C1 segment of cervical spinal cord (tissue), 14 donors: ENCODE measurements around the gene ZNF556.
"Not testable (repeated sequence)": the region's sequence is repeated elsewhere in the genome, so short reads cannot be mapped to it uniquely, and the experiment has no call there.

Experiments
- DNase-seq, 14 donors: peaks; one replicate each; lab custom pipeline; 2025; lab: John Stamatoyannopoulos, UW

Gene ZNF556

DNA sequence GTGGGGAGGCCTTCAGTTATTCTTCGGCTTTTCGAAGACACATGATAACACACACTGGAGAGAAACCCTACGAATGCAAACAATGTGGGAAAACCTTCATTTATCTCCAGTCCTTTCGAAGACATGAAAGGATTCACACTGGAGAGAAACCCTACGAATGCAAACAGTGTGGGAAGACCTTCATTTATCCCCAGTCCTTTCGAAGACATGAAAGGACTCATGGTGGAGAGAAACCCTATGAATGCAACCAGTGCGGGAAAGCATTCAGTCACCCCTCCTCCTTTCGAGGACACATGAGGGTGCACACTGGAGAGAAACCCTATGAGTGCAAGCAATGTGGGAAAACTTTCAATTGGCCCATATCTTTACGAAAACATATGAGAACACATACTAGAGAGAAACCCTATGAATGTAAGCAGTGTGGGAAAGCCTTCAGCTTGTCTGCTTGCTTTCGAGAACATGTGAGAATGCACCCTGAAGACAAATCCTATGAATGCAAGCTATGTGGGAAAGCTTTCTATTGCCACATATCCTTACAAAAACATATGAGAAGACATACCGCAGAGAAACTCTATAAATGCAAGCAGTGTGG is 14.0 kb upstream of the ZNF556 start:
- no peak for DNase-seq

DNA sequence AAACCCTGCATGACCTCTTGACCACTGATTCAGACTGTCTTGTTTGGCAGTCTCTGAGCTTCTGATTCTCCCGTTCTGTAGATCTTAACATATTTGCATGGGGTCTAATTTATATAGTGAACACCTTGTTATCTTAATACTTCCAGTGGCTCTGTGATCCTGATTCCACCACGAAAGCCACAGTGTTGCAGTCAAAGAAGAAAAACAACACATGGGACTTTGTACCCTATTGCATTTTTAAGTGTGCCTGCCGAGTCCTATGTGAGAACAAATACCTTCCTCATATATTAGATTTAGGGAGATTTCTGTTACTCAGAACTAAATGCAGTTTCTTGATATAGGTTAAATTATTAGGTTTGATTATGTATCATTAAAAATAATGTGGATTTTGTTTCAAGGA is 12.3 kb upstream of the ZNF556 start:
- DNase-seq: no peak

DNA sequence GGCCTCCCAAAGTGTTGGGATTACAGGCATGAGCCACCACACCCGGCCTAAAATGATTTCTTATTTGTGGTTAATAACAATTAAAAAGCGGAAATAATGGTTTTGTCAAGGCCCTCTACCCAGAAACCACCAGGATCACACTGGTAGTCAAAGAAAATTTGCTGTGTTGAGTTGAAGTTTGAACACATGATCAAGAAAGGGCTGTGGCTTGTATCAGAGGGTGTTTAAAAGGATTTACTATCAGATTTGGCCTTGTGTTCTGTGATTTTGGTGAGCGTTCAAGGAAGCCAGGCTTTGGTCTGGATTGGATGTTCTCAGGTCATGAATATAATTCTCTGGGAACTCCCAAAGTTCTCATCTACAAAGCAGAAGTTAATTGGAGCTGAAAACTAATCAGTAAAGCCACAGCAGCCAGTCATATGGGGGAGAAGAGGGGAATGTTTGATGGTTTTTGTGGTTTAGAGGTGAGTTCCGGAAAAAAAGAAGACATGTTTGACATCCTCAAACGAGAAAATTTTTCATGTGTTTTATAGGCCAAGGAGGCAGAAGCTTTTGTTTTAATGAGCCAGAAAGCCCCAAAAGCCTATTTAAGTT is 10.6 kb upstream of the ZNF556 start:
- DNase-seq: no peak

DNA sequence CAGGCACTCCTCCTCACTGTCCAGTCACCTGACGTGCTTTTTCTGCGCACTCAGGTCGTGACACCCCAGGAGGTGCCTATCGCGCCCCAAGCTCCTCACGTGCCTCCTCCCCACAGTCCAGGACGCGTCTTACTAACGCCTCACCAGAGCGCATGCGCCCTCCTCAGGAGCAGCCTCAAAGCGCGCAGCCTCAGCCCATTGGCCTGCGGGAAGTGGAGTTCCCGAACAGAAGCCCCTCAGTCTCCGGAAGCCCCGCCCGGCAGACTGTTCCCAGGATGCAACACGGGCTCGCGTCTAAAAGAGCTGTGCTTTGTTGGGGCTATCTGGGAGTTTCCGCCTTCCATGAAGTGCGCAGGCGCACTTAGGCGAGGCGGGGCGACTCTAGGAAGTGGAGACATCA is 8.3 kb upstream of the ZNF556 start:
- no peak for DNase-seq

DNA sequence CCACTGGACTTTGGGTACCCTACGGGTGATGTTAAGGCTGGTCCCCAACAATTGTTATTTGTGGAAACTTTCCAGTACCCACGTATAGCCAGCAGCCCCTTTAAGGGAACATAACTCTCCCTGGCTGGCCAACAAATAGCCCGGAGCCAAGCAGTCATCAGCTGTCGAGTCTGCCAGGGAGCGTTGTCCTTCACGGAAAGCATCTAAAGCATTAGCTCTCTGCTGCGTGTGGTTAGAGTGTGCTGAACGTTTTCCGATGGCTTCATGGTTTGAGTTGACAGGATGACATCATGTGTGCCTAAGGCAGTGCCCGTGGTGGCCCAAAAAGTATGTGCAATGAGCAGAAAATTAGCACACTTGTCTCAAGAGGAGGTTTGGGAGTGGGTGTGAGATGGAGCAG is 3.3 kb upstream of the ZNF556 start:
- DNase-seq: no peak

DNA sequence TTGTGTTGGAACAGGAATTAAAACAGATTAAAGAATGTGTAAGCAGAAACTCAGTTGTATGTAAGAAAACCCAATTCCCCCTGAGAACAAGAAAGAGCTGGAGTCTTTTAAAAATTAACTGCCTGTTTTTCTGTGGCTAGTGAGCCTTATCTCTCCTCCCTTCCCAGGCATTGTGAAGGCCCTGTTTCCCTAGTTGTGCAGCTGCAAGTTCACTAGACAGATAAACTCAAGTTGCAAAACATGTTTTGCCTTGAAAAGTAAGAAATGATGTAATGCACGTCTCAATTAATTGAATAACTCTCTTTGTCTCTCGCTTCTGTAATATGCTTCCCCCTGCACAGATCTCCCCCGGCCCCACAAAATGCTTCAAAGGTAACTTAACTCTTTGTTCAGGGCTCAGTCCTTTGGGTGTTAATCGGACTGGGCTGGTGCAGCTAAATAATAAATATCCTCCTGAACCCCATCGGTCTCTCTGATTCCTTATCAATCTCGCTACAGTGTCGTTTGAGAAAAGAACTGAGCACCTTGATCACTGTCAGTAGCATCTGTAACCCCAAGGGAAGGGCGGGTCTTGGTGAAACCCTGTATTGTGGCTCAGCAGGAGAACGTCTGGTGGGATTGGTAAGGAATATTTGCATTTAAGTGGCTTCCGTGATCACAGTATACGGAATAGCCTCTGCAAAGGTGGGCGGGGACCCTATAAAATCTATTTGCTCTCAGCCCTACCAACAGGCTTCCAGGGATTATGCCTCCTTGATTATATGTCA is 1.6 kb upstream of the ZNF556 start:
- no peak for DNase-seq

DNA sequence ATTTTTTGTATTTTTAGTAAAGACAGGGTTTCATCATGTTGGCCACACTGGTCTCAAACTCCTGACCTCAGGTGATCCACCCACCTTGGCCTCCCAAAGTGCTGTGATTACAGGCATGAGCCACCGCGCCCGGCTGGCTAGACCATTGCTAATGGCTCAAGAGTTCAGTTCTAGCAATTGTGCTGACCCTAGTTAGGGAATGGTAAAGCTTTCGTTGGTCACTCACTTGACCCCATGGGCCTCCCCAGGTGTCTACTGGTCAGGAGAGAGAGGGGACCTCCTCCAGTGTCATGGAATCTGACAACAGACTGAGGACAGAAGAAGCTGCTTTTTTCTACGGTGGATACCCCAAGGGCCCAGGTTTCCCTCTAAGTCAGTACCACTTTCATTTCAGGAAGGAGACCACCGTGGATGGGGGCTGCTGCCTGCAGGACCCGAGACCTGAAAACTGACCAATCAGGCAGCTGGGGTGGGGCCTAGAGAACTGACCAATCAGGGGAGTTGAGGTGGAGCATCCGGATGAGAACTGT is 575 bp upstream of the ZNF556 start:
- DNase-seq: no peak

DNA sequence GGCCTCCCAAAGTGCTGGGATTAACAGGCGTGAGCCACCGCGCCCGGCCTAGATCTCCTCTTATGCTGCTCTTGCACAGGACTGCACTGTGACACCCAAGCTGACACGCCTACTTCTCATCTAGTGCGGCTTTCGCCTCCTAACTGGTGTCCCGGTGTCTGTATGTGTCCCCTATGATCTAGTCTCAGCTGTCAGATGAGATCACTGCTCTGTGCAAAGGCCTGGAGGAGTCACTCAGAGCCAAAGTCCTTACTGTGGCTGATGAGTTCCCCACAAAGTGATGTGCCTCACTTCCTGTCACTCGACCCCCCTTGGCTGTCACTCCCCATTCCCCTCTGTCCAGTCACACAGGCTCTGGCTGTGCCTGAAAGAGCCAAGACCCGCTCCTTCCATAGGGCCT is 2.5 kb downstream of the ZNF556 start:
- no peak for DNase-seq

DNA sequence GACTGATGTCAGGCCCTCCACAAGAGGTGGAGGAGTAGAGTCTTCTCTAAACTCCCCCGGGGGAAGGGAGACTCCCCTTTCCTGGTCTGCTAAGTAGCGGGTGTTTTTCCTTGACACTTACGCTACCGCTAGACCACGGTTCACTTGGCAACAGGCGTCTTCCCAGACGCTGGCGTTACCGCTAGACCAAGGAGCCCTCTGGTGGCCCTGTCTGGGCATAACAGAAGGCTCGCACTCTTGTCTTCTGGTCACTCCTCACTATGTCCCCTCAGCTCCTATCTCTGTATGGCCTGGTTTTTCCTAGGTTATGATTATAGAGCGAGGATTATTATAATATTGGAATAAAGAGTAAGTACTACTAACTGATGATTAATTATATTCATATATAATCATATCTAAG is 5.0 kb downstream of the ZNF556 start:
- DNase-seq: peak in 2 of 14 donors; percentile 2 to 49

DNA sequence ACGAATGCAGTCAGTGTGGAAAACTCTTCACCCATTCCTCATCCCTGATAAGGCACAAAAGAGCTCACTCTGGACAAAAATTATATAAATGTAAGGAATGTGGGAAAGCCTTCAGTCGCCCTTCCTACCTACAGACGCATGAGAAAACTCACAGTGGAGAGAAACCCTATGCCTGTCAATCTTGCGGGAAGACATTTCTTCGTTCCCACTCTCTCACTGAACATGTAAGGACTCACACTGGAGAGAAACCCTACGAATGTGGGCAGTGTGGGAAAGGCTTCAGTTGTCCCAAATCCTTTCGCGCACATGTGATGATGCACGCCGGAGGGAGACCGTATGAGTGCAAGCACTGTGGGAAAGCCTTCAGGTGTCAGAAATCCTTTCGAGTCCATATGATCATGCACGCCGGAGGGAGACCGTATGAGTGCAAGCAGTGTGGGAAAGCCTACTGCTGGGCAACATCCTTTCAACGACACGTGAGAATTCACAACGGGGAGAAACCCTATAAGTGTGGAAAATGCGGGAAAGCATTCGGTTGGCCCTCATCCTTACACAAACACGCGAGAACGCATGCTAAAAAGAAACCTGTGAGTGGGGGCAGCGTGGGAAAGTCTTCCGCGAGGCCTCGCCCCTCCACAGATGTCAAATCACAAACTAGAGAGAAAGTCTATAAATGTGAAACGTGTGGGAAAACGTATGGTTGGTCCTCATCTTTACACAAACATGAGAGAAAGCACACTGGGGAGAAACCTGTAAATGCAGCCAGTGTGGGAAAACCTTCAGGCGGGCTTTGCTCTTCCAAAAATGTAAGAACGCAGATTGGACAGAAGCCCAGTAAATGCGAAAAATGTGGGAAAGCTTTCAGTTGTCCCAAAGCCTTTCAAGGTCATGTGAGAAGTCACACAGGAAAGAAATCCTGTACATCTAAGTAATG is 10.5 kb downstream of the ZNF556 start:
- DNase-seq: no peak

DNA sequence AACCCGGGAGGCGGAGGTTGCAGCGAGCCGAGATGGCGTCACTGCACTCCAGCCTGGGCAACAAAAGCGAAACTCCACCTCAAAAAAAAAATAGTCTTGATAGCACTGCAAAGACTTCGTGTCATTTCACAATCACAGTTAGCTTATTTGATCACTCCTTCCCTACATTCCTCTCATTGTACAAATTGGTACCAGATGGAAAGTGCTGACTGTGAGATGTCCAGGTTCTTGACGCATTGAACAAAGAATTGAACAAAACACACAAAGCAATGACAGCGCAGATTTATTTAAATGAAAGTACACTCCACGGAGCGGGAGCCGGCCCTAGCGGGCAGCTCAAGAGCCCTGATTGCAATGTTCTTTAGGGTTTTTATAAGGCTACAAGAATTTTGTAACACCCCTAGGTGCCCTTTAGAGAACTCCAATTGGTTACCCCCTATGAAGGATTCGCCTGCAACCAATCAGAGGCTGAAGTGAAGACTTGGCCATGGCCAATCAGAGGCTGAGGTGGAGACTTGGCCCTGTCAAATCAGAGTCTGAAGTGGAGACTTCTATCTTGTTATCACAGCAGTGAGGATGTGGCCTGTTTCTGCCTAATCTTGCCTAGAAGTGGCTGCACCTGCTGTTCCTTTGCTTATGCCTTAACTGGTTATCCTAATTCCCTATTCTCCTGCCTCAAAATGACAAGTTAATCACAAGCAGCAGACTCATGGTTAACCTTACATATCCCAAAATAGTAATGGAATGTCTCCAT is 16.7 kb downstream of the ZNF556 start:
- no peak for DNase-seq

DNA sequence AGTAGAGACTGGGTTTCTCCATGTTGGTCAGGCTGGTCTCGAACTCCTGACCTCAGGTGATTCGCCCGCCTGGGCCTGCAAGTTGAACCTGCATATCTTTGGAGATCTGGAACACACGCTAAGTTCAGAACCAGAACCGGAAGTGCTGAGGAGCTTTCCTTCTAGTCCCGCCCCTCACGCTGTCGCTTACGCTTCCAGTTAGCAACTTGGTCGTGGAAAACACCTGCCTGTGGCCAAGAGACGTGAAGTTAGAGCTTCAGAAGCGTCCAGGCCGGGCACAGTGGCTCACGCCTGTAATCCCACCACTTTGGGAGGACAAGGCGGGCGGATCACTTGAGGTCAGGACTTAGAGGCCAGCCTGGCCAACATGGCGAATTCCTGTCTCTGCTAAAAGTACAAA is 18.6 kb downstream of the ZNF556 start:
- no peak for DNase-seq

DNA sequence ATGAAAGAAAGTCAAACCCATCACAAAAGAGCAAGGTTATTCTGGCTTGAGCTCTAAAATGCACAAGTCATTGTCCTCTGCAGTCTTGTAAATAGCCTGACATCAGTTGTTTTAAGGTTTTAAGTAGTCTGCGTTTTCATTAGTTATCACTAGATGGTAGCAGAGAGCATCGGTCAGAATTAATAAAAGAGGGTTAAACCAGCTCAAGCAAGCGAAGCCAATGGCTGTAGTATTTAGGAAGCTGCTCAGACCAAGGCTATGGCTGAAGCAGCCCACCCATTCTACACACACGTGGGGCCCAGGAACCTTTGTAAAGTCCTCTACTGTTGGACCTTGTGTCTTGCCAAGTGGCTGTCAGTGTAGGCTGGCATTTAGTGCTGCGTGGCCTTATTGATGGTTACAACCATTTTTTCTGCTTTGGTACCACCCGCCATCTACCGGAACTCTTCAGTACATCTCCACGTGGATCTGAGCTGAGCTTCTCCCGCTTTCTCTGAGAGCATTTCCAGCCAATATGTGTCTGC is 20.3 kb downstream of the ZNF556 start:
- peak in 12 of 14 donors; percentile 5 to 76 (median 20) for DNase-seq

DNA sequence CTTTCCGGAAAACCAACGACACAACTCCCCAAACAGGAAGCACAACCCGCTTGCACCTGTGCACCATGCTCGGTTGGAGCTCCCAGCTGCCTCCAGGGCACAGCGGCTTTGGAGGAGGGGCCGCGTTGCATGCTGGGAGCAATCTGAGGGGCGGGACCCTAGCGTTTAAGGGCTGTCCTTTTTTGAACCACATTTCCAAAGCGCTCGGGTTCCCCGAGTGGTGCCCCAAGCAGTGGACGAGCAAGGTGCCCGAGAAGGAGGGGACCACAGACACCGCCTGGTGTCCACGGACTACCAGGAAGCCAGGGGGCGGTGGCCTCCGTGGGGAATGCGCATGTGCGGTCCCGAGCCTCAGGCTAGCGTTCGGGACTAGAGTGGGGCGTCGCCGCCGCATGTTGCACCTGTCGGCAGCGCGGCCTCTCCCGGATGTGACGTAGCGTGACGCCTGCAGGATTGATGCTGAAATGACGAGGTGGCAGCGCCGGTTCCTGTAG is 21.6 kb downstream of the ZNF556 start:
- peak in 3 of 14 donors; percentile 27 to 48 (median 38) for DNase-seq

DNA sequence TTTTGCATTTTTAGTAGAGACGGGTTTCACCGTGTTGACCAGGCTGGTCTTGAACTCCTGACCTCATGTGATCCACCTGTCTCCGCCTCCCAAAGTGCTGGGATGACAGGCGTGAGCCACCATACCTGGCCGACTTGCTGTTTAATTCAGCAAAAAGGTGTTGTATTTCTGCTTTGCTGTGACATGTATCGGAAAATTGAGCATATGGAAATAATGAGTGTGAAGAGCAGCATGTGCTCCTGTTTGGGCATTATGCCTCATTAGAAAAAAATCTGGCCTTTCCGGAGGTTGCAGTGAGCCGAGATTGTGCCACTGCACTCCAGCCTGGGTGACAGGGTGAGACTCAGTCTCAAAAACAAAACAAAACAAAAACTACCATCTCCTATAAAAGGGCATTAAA is 23.4 kb downstream of the ZNF556 start:
- peak in 1 of 14 donors; percentile 62 for DNase-seq

DNA sequence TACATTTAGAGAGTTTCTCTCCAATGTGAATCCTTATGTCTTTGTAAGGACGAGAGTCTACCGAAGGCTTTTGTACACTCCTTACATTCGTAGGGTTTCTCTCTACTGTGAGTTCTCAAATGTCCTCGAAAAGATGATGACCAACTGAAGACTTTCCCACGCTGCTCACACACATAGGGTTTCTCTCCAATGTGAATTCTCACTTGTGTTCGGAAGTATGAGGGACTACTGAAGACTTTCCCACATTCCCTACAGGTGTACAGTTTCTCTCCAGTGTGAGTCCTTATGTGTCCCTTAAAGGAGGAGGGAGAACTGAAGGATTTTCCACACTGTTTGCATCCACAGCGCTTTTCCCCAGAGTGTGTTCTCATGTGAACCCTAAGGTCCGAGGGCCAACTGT is 29.6 kb downstream of the ZNF556 start:
- no peak for DNase-seq

DNA sequence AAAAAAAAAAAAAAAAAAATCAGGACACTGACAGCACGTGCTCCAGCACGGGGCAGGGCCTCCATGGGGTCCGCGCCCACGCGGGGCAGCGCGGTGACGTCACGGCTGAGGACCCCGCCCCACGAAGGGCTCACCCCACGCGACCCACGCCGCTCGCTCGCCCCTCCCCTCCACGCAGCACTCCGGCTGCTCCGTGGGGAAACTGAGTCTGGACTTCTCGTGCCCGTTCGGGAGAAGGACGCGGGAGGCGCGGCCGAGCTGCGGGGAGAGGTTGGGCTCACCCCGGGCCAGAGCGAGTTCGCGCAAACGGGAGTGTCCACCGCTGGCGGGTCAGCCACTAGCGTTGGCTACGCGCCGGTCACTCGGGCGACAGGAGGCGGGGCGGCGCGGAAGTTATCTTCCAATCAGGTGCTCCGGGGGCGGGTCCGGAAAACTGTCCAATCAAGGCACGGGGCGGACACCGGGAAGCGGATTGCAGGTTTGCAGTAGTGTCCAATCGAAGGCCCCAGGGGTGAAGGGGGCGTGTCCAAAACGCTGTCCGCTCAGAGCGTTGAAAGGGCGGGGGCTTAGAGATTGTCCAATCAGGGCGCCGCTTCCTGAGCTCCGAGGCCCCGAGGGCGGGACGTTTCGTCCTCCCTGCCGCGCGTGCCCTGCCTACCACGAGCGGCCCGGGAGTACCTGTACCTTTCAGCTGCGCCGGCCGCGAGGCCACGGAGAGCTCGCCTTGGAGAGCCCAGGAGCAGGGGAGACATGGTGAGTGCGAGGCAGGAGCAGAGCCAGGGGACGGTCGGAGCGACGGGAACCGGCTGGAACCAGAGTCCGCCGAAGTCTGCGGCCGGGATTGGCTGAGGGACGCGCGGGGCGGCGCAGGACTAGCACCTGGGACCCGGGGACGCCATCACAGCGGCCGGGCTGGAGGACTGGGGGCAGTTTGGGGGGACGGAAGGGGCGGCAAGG is 33.4 kb downstream of the ZNF556 start, which contains the start of gene ZNF57:
TSS of gene ZNF57 (plus strand) at position 633 of the 957 bp plus-strand sequence. CDS start at position 751, 118 bp downstream.
- DNase-seq: peak; percentile 83 to 99 (median 98)

DNA sequence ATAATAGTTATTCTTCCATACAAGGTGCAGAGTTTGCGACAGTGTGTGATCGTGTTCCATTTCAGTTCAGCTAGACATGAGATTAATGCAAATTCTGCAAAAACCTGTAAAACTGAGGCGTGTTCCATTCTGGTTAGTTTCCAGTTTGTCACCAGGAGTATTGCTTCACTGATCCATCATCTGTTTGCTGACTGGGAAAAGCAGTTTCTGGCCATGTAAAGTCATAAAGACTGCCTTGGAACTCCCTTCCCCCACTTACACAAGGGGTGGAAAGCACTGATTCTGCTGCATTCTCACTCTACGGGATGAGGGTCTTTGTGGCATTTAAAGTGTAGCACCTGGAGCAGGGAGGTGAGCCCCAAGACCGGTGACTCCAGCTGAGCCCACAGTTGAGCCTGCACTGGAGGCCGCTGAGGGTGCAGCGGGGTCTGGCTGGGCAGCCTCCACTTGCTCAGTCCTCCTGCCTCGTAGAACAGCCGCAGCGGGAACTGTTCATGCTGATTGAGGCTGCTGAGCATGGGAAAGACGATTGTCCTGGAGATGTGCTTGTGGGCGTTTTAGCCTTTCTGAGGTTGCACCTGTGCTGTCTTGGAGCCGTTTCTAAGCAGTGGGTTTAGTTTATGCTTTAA is 35.6 kb downstream of the ZNF556 start:
- no peak for DNase-seq

DNA sequence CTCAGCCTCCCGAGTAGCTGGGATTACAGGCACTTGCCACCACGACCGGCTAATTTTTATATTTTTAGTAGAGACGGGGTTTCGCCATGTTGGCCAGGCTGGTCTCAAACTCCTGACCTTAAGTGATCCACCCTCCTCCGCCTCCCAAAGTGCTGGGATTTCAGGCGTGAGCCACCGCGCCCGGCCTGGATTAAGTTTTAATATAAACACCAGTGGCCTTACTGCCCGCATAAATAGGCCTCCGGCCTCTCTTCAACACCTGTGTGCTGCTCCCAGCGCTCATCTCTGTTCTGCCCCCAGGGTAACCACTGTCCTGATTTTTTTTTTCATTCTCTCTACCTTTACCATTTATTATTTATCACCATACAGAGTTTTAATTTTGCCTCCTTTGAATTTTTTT is 36.2 kb downstream of the ZNF556 start:
- DNase-seq: not testable (repeated sequence)
